Activated T-cell treated with anti-CD3 and anti-CD28 coated beads, Interleukin-2, amount 50 U/mL, for 72 hours (primary cell): ENCODE results near the gene HSPB2. TPM values are rescaled to one million over a fixed set of nuclear protein-coding genes. Genes with fewer than 3 reads are reported as not detected.
A peak's percentile ranks its signal among the peaks of the same experiment; 100 is the strongest.
"Not testable (repeated sequence)": the region's sequence is repeated elsewhere in the genome, so short reads cannot be mapped to it uniquely, and the experiment has no call there.

Source experiments
- ATAC-seq, 2 donors: fragments of 150-1000 bp; cut with Tn5 transposase; replicated peaks in 1 of 2; 2 replicates each; pipeline ENCODE4 v1.10.0; 2021; ENCODE audit warnings: moderate library complexity in 2 of 2, mild to moderate bottlenecking in 1 of 2
- DNase-seq, 2 donors: peaks; one replicate each; pipeline ENCODE4 v3.0.0; 2021 to 2022; ENCODE audit warnings: mixed read lengths in 1 of 2
- H3K27ac Mint-ChIP-seq: one replicate; pipeline ENCODE4 v1.8.0; 2022; ENCODE audit warnings: mild to moderate bottlenecking, moderate library complexity, mixed read lengths
- H3K27me3 Mint-ChIP-seq: one replicate; pipeline ENCODE4 v1.8.0; 2022; ENCODE audit warnings: low read depth, mixed read lengths
- H3K36me3 Mint-ChIP-seq, 2 donors: one replicate each; pipeline ENCODE4 v1.8.0; 2022; ENCODE audit warnings: mixed read lengths in 2 of 2, mild to moderate bottlenecking in 1 of 2; ENCODE audit not compliant: insufficient read depth in 2 of 2
- H3K4me1 Mint-ChIP-seq: one replicate; pipeline ENCODE4 v1.8.0; 2022; ENCODE audit warnings: low read depth, mixed read lengths
- H3K4me3 Mint-ChIP-seq, 2 donors: one replicate each; pipeline ENCODE4 v1.8.0; 2022; ENCODE audit warnings: mild to moderate bottlenecking in 2 of 2, mixed read lengths in 2 of 2, moderate library complexity in 2 of 2
- H3K9me3 Mint-ChIP-seq, 2 donors: one replicate each; pipeline ENCODE4 v1.8.0; 2022; ENCODE audit warnings: mixed read lengths in 2 of 2
- total RNA-seq, 2 donors: library from RNA; stranded (reverse); gene quantifications; one replicate each; pipeline ENCODE4 v1.2.3, GENCODE V29; 2022

HSPB2 gene, protein sequence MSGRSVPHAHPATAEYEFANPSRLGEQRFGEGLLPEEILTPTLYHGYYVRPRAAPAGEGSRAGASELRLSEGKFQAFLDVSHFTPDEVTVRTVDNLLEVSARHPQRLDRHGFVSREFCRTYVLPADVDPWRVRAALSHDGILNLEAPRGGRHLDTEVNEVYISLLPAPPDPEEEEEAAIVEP
- under 1 TPM in 1 of 2 donors, not detected in 1; 0.19 TPM for total RNA-seq

GRCh38 chr11:111912535-111912934, at the start of gene HSPB2:
Gene HSPB2 (plus strand): TSS chr11:111912734. CDS start chr11:111912830, 96 bp downstream.
- H3K27ac Mint-ChIP-seq, result no peak within 1 kb of the TSS
- H3K9me3 Mint-ChIP-seq, result no peaks in the 10 kb centered on the region
- no peak within 1 kb of the TSS for H3K4me3 Mint-ChIP-seq

GRCh38 chr11:111870113-111870512, 42.4 kb upstream of the HSPB2 start:
- ATAC-seq (no peak), DNase-seq (no peak)
- H3K27ac Mint-ChIP-seq, result no peak overlapping the region
- no peaks in the 10 kb centered on the region for H3K9me3 Mint-ChIP-seq
- peaks cover 10 to 21% of the 10 kb centered on the region in 2 donors for H3K36me3 Mint-ChIP-seq
- peaks cover 29% of the 10 kb centered on the region for H3K4me1 Mint-ChIP-seq
- H3K27me3 Mint-ChIP-seq, result no peaks in the 10 kb centered on the region
- peak overlapping the region in 1 of 2 donors; percentile 54 for H3K4me3 Mint-ChIP-seq

More at GRCh38 chr11:111912535-111912934, at the start of gene HSPB2:
- DNase-seq (no peak), ATAC-seq (no peak)
- Mint-ChIP-seq H3K36me3 (no peaks in the 10 kb centered on the region), H3K27me3 (peaks cover 44% of the 10 kb centered on the region), H3K4me1 (no peaks in the 10 kb centered on the region)

DNA sequence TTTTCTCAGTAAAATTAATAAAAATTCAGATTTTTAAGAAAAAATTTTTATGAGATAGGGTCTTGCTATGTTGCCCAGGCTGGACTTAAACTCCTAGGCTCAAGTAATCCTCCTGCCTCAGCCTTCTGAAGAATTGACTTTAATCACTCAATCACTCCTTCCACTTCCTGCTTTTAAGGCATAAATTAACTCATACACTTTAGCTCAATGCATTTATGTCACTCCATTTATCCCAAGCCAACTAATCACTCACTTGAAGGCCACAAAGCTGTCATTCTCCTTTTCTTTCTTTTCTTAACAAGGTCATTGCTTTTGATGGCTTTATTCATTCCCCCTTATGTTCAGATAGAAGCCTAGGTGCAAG, 42.0 kb upstream of the HSPB2 start:
- no peaks in the 10 kb centered on the region for H3K9me3 Mint-ChIP-seq
- H3K4me3 Mint-ChIP-seq, result peak overlapping the region; percentile 91
- peaks cover 10 to 20% of the 10 kb centered on the region in 2 donors for H3K36me3 Mint-ChIP-seq
- H3K27me3 Mint-ChIP-seq, result no peaks in the 10 kb centered on the region
- peak; percentile 12 to 22 for ATAC-seq
- peaks cover 29% of the 10 kb centered on the region for H3K4me1 Mint-ChIP-seq
- DNase-seq, result no peak
- peak overlapping the region; percentile 76 for H3K27ac Mint-ChIP-seq

DNA sequence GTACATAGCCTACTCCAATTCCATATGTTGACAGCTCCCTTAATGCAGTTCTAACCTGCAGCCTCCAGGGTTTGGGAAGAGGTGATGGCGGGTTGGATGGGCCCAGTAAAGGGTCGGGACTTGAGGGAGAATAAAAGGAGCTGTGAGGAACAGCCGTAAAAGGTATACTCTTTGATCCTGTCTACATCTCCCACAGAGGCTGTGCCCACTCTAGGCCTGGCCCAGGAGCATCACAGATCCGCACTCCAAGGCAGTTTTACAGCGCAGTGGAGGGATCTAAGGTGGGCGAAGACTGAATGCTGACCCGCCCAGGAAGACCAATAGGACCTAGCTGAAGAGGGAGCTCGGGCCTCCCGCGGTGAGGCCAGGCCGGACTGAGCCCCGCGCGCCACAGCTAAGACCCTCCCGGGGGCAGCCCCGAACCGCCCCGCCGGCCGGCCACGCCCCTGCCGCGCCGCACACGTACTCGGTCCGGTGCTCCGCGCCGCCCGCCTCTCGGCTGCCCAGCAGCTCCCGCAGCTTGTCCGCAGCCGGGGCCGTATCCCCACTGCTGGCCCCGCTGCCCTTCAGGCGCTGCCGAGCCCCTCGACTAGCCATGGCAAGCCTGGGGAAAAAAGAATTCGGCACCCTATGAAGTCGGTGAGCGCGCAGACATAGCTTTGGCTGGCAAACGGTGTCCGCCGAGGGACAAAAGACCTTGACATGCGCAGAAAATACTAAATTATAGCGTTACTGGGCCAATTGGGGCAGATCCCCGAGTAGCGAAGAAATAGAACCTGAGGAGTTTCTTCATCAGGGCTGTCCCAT, 41.4 kb upstream of the HSPB2 start, which contains the start of gene ALG9:
ALG9 (minus strand) TSS at position 696 of the 807 bp plus-strand sequence; CDS start at position 597, 99 bp downstream.
- no peaks in the 10 kb centered on the region for H3K27me3 Mint-ChIP-seq
- H3K9me3 Mint-ChIP-seq, result no peaks in the 10 kb centered on the region
- H3K4me1 Mint-ChIP-seq, result peaks cover 29% of the 10 kb centered on the region
- DNase-seq (peak; percentile 88 to 91), ATAC-seq (peak; percentile 95 to 96)
- H3K27ac Mint-ChIP-seq, result peak within 1 kb of the TSS; percentile 98
- H3K4me3 Mint-ChIP-seq, result peak within 1 kb of the TSS; percentile 91
- H3K36me3 Mint-ChIP-seq, result peaks cover 10 to 19% of the 10 kb centered on the region in 2 donors

DNA sequence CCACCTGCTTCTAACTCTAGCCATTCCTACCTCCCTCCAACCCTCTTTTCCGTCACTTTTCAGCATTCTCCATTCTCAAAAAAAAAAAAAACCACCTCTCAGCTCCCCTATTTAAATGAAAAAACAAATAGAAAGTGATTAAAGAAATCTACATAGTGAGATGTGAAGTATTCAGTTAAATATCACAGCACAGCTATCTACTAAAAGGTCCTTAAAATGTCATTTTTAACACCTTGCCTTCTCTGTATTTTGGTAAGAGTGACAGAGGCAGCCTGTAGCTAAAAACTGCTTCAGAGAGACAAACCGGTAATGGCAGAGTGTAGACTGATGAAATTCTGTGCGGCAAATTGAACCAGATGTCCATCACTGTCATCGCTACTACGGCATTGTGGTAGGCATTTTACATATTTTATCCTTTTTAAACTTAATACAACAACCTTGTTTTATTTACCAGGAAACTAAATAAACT, 40.8 kb upstream of the HSPB2 start:
- H3K4me3 Mint-ChIP-seq, result peak overlapping the region; percentile 91
- H3K27me3 Mint-ChIP-seq, result no peaks in the 10 kb centered on the region
- peaks cover 29% of the 10 kb centered on the region for H3K4me1 Mint-ChIP-seq
- ATAC-seq (no peak), DNase-seq (no peak)
- no peaks in the 10 kb centered on the region for H3K9me3 Mint-ChIP-seq
- H3K27ac Mint-ChIP-seq, result peak overlapping the region; percentile 98
- peaks cover 7 to 19% of the 10 kb centered on the region in 2 donors for H3K36me3 Mint-ChIP-seq

DNA sequence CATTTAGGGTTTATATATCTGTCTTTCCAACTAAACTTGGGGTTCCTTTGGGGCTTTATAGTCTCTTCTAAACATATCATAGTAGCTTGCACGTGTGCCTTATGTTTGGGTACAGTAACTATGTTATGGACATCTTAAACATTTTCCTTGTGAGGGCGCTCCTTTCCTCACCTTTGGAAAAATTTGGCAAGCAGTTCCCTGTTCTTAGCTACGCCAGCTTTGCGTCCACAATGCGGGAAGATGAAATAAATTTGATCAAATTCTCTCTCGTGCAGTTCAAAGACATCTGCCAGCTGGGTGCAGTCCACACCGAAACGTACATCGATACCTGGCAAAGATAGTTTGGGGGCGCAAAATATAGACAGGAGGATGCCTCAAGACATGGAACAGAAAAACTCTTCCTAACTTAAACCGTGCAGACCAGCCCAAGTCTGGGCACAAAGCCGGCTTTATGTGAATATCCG, 34.1 kb upstream of the HSPB2 start:
- peak overlapping the region; percentile 93 to 97 for H3K4me3 Mint-ChIP-seq
- DNase-seq, result no peak
- peaks cover 2 to 10% of the 10 kb centered on the region in 2 donors for H3K36me3 Mint-ChIP-seq
- no peaks in the 10 kb centered on the region for H3K27me3 Mint-ChIP-seq
- no peak for ATAC-seq
- H3K4me1 Mint-ChIP-seq, result peaks cover 14% of the 10 kb centered on the region
- peak overlapping the region; percentile 98 for H3K27ac Mint-ChIP-seq
- peaks cover 0 to 2% of the 10 kb centered on the region in 2 donors for H3K9me3 Mint-ChIP-seq

DNA sequence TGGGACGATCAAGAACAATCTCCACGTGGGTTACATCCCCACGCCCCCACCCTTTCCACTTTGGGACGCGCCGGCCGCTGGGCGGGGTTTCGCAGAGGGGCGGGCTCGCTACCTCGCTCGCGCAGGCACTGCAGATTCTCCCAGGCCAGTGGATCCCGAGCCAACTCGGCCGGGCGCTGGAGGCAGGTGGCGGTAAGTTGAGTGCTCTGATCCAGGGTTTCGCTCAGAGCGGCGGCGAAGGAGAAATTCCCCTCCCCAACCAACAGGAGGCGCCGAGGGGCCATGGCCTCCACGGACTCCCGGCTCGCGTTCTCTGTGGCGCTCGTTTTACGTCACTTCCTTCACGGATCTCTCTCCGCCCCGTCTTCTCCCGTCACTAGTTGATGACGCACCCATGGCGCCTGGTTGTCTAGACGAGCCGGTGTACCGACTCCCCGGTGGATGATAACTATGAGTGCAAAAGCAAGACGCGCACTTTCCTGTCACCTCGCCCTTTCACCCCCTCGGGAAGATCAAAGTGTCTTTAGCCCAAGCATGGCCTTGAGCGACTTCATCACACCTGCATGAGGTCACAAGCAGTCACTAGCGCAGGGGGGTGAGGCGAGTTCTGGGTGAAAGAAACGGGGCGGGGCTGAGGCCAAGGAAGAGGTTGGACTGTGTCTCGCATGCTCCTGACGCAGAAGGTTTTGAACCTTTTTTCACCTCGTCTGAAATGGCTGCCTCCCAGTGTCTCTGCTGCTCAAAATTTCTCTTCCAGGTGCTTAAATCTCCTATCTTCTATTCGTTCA, 33.5 kb upstream of the HSPB2 start, which contains the start of the genes CFAP68 and FDXACB1:
CFAP68 (plus strand) TSS at position 693 of the 788 bp plus-strand sequence; CDS start at position 713, 20 bp downstream.
FDXACB1 (minus strand) TSS at position 317 of the 788 bp plus-strand sequence; CDS start at position 284, 33 bp downstream.
- H3K9me3 Mint-ChIP-seq, result peaks cover 0 to 2% of the 10 kb centered on the region in 2 donors
- ATAC-seq (peak; percentile 94 to 95), DNase-seq (peak; percentile 93 to 95)
- peak within 1 kb of the TSS; percentile 93 to 97 for H3K4me3 Mint-ChIP-seq
- no peaks in the 10 kb centered on the region for H3K27me3 Mint-ChIP-seq
- peaks cover 2 to 10% of the 10 kb centered on the region in 2 donors for H3K36me3 Mint-ChIP-seq
- peak within 1 kb of the TSS; percentile 98 for H3K27ac Mint-ChIP-seq
- H3K4me1 Mint-ChIP-seq, result peaks cover 14% of the 10 kb centered on the region

GRCh38 chr11:111879637-111879960, 32.9 kb upstream of the HSPB2 start:
- Mint-ChIP-seq H3K4me1 (peaks cover 14% of the 10 kb centered on the region), H3K27ac (peak overlapping the region; percentile 98), H3K4me3 (peak overlapping the region; percentile 93 to 97), H3K27me3 (no peaks in the 10 kb centered on the region), H3K9me3 (peaks cover 0 to 2% of the 10 kb centered on the region in 2 donors), H3K36me3 (peaks cover 2 to 8% of the 10 kb centered on the region in 2 donors)
- ATAC-seq, result peak; percentile 4 to 5
- no peak for DNase-seq

DNA sequence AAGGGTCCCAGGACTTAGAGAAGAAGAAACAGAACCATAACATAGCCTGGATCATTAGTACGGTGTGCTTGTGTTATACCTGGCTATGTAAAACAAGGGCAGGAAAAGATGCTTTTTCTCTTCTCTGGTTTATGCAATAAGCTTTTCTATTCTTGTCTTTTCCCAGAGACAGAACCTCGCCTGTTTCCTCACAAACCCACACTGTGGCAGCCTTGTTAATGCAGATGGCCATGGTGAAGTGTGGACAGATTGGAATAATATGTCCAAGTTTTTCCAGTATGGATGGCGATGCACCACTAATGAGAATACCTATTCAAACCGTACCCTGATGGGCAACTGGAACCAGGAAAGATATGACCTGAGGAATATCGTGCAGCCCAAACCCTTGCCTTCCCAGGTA, 30.3 kb upstream of the HSPB2 start:
- peaks cover 14% of the 10 kb centered on the region for H3K4me1 Mint-ChIP-seq
- no peaks in the 10 kb centered on the region for H3K27me3 Mint-ChIP-seq
- no peak overlapping the region for H3K4me3 Mint-ChIP-seq
- H3K27ac Mint-ChIP-seq, result no peak overlapping the region
- DNase-seq (no peak), ATAC-seq (no peak)
- H3K36me3 Mint-ChIP-seq, result peaks cover 2 to 5% of the 10 kb centered on the region in 2 donors
- H3K9me3 Mint-ChIP-seq, result peaks cover 0 to 2% of the 10 kb centered on the region in 2 donors

DNA sequence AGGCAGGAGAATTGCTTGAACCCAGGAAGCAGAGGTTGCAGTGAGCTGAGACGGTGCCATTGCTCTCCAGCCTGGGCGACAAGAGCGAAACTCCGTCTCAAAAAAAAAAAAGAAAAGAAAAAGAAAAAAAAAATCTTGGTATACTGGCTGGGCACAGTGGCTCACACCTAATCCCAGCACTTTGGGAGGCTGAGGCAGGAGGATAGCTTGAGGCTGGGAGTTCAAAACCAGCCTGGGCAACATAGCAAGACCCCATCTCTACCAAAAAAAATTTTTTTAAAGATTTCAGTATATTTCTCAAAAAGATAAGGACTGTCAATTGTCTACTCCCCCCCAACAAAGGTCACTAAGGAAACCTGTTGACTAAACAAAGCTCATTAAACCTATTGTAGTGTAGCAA, 27.5 kb upstream of the HSPB2 start:
- DNase-seq, H3K4me3 Mint-ChIP-seq, H3K27me3 Mint-ChIP-seq, H3K36me3 Mint-ChIP-seq, H3K4me1 Mint-ChIP-seq, H3K9me3 Mint-ChIP-seq, ATAC-seq, H3K27ac Mint-ChIP-seq: not testable (repeated sequence)

DNA sequence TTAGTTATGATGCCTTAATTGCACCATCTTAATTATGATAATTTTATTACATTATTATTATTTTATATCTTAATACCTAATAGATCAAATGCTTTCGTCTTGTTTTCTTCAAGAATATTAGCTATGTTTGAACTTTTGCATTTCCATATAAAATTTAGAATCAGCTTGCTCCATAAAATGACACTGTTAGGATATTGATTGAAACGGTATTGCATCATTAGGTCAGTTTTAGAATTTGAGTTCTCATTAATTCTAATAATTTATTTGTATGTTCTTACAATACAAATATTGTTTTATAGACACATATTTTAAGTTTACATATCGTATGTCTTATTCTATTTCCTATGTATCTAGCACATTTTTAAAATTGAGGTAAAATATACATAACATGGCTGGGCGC, 26.5 kb upstream of the HSPB2 start:
- DNase-seq (no peak), ATAC-seq (no peak)
- no peaks in the 10 kb centered on the region for H3K27me3 Mint-ChIP-seq
- H3K4me3 Mint-ChIP-seq, result no peak overlapping the region
- no peaks in the 10 kb centered on the region for H3K9me3 Mint-ChIP-seq
- H3K27ac Mint-ChIP-seq, result no peak overlapping the region
- no peaks in the 10 kb centered on the region for H3K4me1 Mint-ChIP-seq
- no peaks in the 10 kb centered on the region for H3K36me3 Mint-ChIP-seq

- DNase-seq (no peak), ATAC-seq (no peak)
- Mint-ChIP-seq H3K4me1 (no peaks in the 10 kb centered on the region), H3K27ac (no peak overlapping the region), H3K27me3 (no peaks in the 10 kb centered on the region), H3K9me3 (no peaks in the 10 kb centered on the region), H3K36me3 (no peaks in the 10 kb centered on the region), H3K4me3 (no peak overlapping the region)
Observed at GRCh38 chr11:111886844-111887243, 25.7 kb upstream of the HSPB2 start.
